NCI-H2029 (cell line): ENCODE measurements around the gene RNF7.
"Not testable (repeated sequence)": the region's sequence is repeated elsewhere in the genome, so short reads cannot be mapped to it uniquely, and the experiment has no call there.

ENCODE experiments used
- DNase-seq: peaks from one replicate; lab custom pipeline; 2025; lab: John Stamatoyannopoulos, UW

The RNF7 gene

DNA sequence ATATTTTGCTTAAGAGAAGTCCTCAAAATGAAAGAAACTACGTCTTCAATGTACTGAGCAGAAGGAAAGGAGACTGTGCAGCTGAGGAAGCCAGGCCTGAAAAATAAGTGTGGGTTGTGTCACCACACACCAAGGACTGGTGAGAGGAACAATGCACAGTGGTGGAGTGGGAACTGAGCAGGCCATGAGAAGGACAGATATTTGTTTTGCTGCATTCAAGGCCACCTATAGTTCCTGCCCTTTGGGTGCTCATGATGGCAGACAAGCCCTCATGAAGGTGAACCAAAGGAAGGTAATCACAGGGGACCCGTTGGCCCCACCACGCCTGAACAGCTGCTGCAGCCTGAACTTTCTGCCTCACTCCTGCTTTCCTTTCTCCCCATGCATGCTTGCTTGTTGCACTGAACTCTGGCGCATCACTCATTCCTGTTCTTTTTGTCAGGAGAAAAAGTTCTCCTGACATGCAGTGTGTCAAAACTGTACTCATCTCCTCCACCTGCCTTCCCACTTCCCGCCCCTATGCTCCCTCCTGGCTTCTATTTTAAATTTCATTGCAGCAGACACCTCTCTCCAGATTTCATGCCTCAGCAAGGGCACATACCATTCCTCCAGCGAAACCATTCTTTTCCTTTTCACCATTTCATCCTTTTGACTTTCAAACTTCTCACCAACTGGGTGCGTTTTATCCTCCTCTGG, 2.2 kb upstream of the RNF7 start:
- no peak for DNase-seq

DNA sequence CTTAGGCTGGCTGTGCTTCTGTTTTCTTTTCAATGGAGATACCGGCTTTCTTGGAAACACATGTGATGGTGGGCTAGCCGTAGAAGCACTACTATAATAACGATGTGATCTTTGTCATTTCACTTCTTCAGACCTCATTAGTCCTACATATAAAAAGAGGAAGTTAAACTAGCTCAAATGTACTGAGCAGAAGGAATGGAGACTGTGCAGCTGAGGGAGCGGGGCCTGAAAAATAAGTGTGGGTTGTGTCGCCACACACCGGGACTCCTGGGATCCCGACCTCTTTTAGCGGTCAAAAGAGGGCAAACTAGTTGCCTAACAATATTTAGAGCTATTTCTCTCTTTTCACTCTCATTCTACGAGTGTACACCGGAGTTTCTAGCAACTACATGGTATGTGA, 1.0 kb upstream of the RNF7 start:
- DNase-seq: no peak

DNA sequence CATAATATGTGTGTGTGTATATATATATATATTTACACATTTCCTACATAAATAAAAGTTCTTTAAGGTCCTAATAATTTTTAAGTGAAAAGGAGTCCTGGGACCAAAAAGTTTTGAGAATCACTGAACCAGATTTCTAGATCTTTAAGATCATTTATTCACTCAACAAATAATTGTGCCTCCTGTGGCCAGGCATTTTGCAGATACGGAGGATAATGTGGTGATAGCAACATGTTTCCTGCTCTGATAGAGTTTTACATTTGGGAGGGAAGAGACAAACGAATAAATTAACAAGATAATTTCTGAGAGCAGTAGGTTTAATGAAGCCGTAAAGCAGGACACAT, 448 bp upstream of the RNF7 start:
- DNase-seq: no peak

- no peak for DNase-seq
Observed at GRCh38 chr3:141738891-141739363, 829 bp downstream of the RNF7 start.

DNA sequence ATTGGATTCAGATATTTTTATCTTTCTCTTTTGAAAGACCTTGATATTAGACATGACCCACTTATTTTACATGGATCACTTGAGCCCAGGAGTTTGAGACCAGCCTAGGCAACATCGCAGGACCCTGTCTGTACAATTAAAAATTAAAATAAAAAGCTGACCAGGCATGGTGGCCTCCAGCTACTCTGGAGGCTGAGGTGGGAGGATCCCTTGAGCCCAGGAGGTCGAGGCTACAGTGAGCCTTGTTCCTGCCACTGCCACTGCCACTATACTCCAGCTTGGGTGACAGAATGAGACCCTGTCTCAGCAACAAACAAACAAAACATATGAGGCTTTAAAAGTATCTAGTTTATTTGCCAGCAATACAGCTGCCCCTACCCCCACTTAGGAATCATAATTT, 1.6 kb downstream of the RNF7 start:
- DNase-seq: no peak

DNA sequence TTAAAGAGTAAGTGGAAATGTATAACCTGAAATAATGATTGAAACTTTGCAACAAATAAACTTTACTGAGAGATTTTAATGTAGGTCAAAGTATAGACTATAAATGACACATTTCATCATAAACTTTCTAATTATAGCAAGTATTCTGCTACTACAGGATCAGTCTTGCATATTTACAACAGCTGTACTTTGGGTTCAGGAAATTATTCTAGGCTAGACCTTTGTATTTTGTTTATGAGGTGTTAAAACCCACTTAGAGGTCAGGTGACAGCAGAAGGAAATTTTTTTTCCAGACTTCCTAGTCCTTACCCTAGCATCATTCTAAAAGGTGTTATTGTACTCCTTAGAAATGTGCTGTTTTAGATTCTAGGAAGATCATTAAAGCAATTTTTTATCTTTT, 2.3 kb downstream of the RNF7 start:
- no peak for DNase-seq

DNA sequence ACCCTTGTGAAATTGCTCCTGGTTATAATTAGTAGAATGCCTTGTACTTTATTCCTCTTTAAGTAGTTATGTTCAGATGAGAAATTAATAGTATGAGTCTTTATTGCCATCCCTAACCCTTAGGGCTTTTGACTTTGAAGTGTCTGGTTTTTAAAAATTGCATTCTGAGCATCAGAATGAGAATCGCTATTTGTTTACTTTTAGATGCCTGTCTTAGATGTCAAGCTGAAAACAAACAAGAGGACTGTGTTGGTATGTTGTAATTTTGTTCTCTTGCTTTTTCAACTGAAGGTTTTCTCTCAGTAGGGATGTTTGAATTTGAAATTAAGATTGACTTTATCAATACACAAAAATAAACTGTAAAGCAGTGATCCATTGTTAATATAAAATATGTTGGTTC, 5.2 kb downstream of the RNF7 start:
- DNase-seq: no peak

DNA sequence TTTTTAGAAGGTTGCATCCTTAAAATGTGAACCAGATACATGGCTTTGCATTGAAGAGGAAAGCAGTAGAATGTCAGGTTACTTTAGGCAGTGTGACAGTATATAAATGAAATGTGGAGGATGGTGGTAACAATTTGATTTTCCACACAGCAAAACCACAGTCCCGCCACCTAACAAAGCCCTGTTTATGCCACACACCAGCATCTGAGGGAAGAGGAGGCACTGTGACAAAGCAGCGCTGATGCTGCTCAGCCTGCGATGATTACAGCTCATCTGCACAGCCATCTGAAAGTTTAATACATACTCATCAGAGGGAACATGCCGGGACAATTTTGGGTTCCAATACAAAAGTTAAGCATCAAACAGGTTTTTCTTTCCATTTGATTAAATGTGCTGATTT, 8.9 kb downstream of the RNF7 start:
- no peak for DNase-seq

DNA sequence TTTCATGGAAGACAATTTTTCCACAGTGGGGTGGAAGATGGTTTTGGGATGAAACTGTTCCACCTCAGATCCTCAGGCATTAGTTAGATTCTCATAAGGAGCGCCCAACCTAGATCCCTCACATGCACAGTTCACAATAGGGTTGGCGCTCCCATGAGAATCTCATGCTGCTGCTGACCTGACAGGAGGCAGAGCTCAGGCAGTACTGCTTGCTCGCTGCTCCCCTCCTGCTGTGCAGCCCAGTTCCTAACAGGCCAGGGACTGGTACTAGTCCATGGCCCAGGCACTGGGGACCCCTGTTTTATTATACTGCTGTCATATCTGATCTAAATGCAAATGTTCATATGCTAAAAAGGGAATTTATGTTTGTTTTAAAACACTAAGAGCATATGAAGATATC, 15.3 kb downstream of the RNF7 start:
- no peak for DNase-seq

DNA sequence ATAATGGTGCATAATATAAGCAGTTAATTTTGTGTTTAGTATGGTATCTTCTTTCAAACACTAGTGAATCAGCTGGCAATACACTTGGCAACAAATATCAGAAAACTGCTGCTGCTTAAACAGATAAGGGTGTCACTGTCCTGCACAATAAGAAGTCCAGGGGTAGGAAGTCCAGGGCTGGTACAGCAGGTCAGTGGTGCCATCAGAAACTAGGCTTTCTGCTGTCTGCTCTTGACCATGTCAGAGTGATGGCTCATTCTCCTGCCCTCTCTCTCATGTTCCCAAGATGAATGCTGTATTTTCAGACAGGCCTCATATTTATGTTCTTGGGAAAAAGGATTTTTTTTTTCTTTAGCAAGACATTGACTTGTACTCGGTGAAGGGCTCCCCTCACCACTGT, 15.9 kb downstream of the RNF7 start:
- DNase-seq: no peak

DNA sequence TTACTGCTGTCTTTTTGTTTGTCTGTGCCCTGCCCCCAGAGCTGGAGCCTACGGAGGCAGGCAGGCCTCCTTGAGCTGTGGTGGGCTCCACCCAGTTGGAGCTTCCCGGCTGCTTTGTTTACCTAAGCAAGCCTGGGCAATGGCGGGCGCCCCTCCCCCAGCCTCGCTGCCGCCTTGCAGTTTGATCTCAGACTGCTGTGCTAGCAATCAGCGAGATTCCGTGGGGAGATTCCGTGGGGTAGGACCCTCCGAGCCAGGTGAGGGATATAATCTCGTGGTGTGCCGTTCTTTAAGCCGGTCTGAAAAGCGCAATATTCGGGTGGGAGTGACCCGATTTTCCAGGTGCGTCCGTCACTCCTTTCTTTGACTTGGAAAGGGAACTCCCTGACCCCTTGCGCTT, 24.5 kb downstream of the RNF7 start:
- DNase-seq: not testable (repeated sequence)

- no peak for DNase-seq
Observed at GRCh38 chr3:141763088-141763750, 25.1 kb downstream of the RNF7 start, which contains the start of gene GRK7. Gene GRK7, plus strand, starts transcription at chr3:141763408. Its CDS starts 14,877 bp downstream, at chr3:141778285.

- no peak for DNase-seq
Observed at GRCh38 chr3:141764045-141764444, 25.9 kb downstream of the RNF7 start.

DNA sequence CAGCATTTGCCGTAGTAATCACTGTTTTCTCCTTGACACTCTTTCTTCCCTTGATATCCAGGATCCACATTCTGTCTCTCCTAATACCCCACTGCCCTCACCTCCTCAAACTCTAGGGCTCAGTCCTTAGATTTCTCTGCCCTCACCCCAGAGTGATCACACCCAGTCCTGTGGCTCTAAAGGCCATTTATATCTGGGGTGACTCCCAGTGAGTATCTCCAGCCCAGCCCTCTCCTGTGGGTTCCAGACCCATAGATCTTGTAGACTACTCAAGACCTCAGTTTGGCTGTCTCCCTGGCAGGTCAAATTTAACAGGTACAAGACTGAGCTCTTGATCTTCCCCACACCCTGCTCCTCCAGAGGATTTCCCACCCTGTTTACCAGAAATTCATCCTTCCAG, 26.4 kb downstream of the RNF7 start:
- no peak for DNase-seq

GRCh38 chr3:141764986-141765385, 26.9 kb downstream of the RNF7 start:
- DNase-seq: no peak

DNA sequence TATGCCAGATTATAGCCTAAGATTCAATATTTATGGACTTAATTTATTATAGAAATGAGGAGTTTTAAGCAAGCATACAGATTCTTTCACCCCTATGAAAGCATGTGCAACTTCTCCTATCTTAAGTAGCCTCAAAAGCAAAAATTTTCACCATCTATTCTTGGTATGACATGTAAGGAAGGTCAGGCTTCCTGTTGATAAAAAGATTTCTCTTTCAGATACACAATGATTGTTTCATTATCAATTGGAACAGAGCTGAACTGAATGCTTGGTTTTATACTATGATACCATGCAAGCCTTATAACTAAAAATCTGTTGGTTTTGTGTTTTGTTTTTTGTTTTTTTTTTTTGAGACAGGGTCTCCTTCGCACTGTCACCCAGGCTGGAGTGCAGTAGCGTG, 29.0 kb downstream of the RNF7 start:
- no peak for DNase-seq

GRCh38 chr3:141769221-141769894, 31.3 kb downstream of the RNF7 start:
- no peak for DNase-seq

GRCh38 chr3:141773676-141774075, 35.6 kb downstream of the RNF7 start:
- no peak for DNase-seq

DNA sequence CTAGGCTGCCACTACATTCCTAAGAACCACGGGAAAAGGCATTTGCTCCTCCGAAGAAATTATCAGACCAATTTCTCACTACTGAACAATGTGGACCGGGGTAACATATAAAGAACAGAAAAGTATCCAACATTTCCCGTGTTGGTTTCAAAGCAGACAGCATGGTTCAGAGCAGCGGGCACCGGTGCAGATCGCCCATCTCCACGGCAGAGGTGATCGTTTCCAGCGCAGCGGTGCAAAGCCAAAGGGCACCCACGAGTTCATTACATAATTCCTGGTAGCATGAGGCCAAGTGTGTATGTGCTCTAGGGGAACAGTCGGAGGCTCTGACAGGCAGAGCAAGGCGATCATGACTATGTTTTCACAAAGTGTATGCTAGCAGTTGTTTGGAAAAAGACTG, 38.3 kb downstream of the RNF7 start:
- no peak for DNase-seq

- no peak for DNase-seq
Observed at GRCh38 chr3:141776885-141777284, 38.8 kb downstream of the RNF7 start.

DNA sequence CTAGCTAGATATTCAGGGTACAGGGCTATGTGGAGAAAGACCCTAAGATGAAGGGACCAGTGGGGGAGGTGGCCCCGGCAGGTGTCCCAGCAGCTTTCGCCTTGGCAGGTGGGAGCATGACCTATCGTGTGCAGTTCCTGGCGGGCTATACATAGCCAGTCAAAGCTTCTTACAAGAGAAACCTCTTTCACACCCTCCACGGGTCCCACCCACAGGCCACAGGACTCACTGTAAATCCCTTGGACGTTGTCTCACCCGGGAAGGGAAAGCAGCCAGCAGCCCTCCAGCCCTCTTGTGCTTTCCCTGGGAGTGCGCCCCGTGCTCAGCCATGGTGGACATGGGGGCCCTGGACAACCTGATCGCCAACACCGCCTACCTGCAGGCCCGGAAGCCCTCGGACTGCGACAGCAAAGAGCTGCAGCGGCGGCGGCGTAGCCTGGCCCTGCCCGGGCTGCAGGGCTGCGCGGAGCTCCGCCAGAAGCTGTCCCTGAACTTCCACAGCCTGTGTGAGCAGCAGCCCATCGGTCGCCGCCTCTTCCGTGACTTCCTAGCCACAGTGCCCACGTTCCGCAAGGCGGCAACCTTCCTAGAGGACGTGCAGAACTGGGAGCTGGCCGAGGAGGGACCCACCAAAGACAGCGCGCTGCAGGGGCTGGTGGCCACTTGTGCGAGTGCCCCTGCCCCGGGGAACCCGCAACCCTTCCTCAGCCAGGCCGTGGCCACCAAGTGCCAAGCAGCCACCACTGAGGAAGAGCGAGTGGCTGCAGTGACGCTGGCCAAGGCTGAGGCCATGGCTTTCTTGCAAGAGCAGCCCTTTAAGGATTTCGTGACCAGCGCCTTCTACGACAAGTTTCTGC, 40.1 kb downstream of the RNF7 start:
- no peak for DNase-seq

DNA sequence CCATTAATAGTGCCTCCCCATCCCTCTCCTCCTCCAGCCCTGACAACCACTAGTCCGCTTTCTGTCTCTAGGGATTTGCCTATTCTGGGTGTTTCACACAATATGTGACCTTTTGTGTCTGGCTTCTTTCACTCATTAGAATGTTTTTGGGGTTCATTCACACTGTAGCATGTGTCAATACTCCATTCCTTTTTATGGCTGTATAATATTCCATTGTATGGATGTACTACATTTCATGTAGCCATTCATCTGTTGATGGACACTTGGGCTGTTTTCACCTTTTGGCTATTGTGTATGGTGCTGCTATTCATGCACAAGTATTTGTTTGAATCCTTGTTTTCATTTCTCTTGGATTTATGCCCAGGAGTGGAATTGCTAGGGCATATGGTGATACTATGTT, 41.6 kb downstream of the RNF7 start:
- no peak for DNase-seq
